ENCODE measurements around the gene FAM163B. TPM values are rescaled to one million over a fixed set of nuclear protein-coding genes. Genes with fewer than 3 reads are reported as not detected.
A peak's percentile ranks its signal among the peaks of the same experiment; 100 is the strongest.

The FAM163B gene
- total RNA-seq, 1 donor from 2014 or later = not detected

DNA sequence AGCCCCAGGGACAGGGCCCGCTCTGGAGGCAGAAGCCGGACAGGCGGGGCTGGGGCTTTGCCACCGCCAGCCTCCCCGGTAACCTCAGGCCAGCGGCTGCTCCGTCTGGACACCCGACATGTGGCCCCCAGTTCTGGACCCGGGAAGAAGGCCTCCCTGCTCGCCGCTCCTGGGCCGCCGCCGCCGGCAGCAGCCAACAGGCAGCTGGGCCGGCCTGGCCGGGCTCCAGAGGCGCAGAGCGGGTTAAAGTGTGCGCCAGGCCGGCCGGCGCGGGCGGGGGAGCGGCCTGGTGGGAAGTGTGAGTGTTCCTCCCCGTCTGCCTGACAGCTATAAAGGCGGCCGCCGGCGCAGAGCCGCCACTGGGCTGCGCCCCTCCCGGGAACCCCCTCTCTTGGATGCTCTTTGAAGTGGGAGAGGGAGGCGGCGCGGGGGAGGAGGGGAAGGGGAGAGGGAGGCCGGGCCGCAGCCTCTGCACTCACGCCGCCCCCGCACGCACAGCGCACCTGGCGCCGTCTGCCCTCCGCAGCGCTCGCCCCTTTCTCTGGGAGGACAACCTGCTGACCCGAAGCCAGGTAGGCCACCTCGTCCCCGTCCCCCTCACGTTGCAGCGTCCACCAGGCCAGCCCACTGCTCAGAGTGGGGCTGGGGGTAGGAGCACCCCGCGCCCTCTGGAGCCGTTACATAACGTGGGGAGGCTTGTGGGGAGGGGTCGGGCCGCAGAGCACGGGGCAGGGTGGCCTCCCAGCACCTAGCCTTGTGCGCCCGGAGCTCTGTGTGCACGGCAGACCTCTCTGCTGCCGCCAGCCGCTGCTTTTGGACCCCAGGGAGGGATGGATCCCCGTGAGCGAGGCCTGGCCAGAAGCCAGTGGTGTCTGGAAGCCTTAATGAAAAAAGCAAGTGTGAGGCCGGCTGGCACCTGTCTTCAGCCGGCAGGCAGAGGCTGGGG, 74.6 kb downstream of the FAM163B start, which contains the start of gene ADAMTSL2:
TSS of gene ADAMTSL2 (plus strand) at position 359 of the 946 bp plus-strand sequence. CDS start 2,009 bp downstream, outside the sequence.
- H3K4me3 Mint-ChIP-seq = peak within 1 kb of the TSS; percentile 39
- no peak within 1 kb of the TSS for H3K27ac Mint-ChIP-seq

DNA sequence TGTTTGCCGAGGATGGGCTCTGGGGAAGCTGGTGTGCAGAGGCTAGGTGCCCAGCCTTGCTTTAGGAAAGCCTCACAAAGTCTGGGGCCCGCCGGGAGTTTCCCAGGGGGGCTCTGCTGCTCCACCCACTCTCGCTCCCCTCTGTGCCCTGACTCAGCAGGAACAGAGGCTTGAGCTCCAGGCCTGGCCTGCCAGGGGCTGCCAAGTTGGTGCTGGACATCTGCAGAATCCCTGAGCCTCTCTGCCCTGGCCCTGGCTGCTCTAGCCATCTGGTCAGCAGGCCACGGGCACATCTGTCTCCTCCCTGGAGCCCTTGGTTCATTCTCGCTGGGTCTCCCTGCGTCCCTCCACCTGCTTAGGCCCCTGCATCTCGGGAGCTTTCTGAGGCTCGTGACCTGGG, 75.3 kb downstream of the FAM163B start:
- Mint-ChIP-seq H3K9me3 (no peaks in the 10 kb centered on the region), H3K4me1 (ENCODE audit: unreplicated experiment) (peaks cover 6% of the 10 kb centered on the region), H3K27ac (no peak overlapping the region), H3K36me3 (no peaks in the 10 kb centered on the region), H3K27me3 (peaks cover 10% of the 10 kb centered on the region), H3K4me3 (no peak overlapping the region)
- TF ChIP-seq, protein P1, sequence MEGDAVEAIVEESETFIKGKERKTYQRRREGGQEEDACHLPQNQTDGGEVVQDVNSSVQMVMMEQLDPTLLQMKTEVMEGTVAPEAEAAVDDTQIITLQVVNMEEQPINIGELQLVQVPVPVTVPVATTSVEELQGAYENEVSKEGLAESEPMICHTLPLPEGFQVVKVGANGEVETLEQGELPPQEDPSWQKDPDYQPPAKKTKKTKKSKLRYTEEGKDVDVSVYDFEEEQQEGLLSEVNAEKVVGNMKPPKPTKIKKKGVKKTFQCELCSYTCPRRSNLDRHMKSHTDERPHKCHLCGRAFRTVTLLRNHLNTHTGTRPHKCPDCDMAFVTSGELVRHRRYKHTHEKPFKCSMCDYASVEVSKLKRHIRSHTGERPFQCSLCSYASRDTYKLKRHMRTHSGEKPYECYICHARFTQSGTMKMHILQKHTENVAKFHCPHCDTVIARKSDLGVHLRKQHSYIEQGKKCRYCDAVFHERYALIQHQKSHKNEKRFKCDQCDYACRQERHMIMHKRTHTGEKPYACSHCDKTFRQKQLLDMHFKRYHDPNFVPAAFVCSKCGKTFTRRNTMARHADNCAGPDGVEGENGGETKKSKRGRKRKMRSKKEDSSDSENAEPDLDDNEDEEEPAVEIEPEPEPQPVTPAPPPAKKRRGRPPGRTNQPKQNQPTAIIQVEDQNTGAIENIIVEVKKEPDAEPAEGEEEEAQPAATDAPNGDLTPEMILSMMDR (conservative IDR thresholded peaks at IDR 0.05) = no peak
- DNase-seq (ENCODE audit: extremely low spot score, unreplicated experiment) = no peak

More for the DNA sequence above, 74.6 kb downstream of the FAM163B start, which contains the start of gene ADAMTSL2:
- Mint-ChIP-seq H3K4me1 (ENCODE audit: unreplicated experiment) (peaks cover 6% of the 10 kb centered on the region), H3K9me3 (no peaks in the 10 kb centered on the region), H3K36me3 (no peaks in the 10 kb centered on the region), H3K27me3 (peaks cover 14% of the 10 kb centered on the region)
- TF ChIP-seq, protein P1 (conservative IDR thresholded peaks at IDR 0.05) = no peak
- no peak for DNase-seq (ENCODE audit: extremely low spot score, unreplicated experiment)

GRCh38 chr9:133532937-133533668, 76.1 kb downstream of the FAM163B start:
- Mint-ChIP-seq H3K4me1 (ENCODE audit: unreplicated experiment) (peaks cover 6% of the 10 kb centered on the region), H3K27ac (no peak overlapping the region), H3K27me3 (peaks cover 10% of the 10 kb centered on the region), H3K4me3 (peak overlapping the region; percentile 39), H3K36me3 (no peaks in the 10 kb centered on the region), H3K9me3 (no peaks in the 10 kb centered on the region)
- TF ChIP-seq, protein P1 (conservative IDR thresholded peaks at IDR 0.05) = peak; percentile 68
- DNase-seq (ENCODE audit: extremely low spot score, unreplicated experiment) = no peak

DNA sequence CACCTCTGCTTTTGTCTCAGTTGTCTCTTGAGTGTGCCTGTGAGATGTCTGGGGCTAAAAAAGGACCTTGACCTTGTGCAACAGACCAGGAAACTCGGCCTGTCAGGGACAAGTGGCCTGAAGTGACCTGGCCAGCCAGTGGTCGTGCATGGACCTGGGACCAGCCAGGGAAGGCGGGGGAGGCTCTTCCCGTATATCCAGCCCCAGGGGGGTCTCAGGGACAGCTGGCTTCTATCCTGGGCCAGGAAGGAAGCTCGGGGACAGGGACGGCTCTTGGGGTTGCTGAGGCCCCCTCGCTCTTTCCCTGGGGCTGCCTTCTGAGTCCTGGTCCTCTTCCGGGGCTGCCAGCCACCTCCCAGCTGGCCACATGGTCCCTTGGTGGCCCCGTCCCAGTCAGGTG, 77.9 kb downstream of the FAM163B start:
- TF ChIP-seq, protein P1 (conservative IDR thresholded peaks at IDR 0.05) = no peak
- no peaks in the 10 kb centered on the region for H3K36me3 Mint-ChIP-seq
- H3K9me3 Mint-ChIP-seq = no peaks in the 10 kb centered on the region
- H3K4me1 Mint-ChIP-seq (ENCODE audit: unreplicated experiment) = peaks cover 18% of the 10 kb centered on the region
- peaks cover 13% of the 10 kb centered on the region for H3K27me3 Mint-ChIP-seq
- DNase-seq (ENCODE audit: extremely low spot score, unreplicated experiment) = no peak
- no peak overlapping the region for H3K27ac Mint-ChIP-seq
- H3K4me3 Mint-ChIP-seq = no peak overlapping the region

- Mint-ChIP-seq H3K36me3 (no peaks in the 10 kb centered on the region), H3K27ac (no peak overlapping the region), H3K4me1 (ENCODE audit: unreplicated experiment) (peaks cover 27% of the 10 kb centered on the region), H3K27me3 (peaks cover 17% of the 10 kb centered on the region), H3K4me3 (no peak overlapping the region), H3K9me3 (no peaks in the 10 kb centered on the region)
- TF ChIP-seq, protein P1 (conservative IDR thresholded peaks at IDR 0.05) = no peak
- no peak for DNase-seq (ENCODE audit: extremely low spot score, unreplicated experiment)
Measured at GRCh38 chr9:133529874-133530273, 79.3 kb downstream of the FAM163B start.

All from type B pancreatic cell (in vitro differentiated cells).